Measurements from ENCODE around the gene CCPG1.
"Not testable (repeated sequence)": the region's sequence is repeated elsewhere in the genome, so short reads cannot be mapped to it uniquely, and the experiment has no call there.

The CCPG1 gene

GRCh38 chr15:55420171-55420866, 12.2 kb upstream of the CCPG1 start:
- no peak overlapping the region for H3K4me3 ChIP-seq (ENCODE audit: low read length)
- TF ChIP-seq CTCF (conservative IDR thresholded peaks at IDR 0.05; ENCODE audit: low read depth, low read length) = no peak
- DNase-seq (ENCODE audit: low read depth) = no peak

- H3K4me3 ChIP-seq (ENCODE audit: low read length); DNase-seq (ENCODE audit: low read depth): not testable (repeated sequence)
These were observed 9.5 kb upstream of the CCPG1 start for GRCh38 chr15:55417678-55418077.

- peak overlapping the region; percentile 87 for H3K4me3 ChIP-seq (ENCODE audit: low read length)
- DNase-seq (ENCODE audit: low read depth) = not testable (repeated sequence)
These were observed 817 bp upstream of the CCPG1 start for GRCh38 chr15:55408976-55409375.

GRCh38 chr15:55407498-55408011, 604 bp downstream of the CCPG1 start:
- no peak for TF ChIP-seq CTCF (conservative IDR thresholded peaks at IDR 0.05; ENCODE audit: low read depth, low read length)
- H3K4me3 ChIP-seq (ENCODE audit: low read length) = peak overlapping the region; percentile 87
- DNase-seq (ENCODE audit: low read depth) = peak; percentile 29

- H3K4me3 ChIP-seq (ENCODE audit: low read length) = no peak overlapping the region
- no peak for TF ChIP-seq CTCF (conservative IDR thresholded peaks at IDR 0.05; ENCODE audit: low read depth, low read length)
- DNase-seq (ENCODE audit: low read depth) = no peak
These were observed 4.6 kb downstream of the CCPG1 start for GRCh38 chr15:55403531-55403930.

GRCh38 chr15:55402707-55403106, 5.5 kb downstream of the CCPG1 start:
- no peak overlapping the region for H3K4me3 ChIP-seq (ENCODE audit: low read length)
- DNase-seq (ENCODE audit: low read depth) = no peak
- TF ChIP-seq CTCF (conservative IDR thresholded peaks at IDR 0.05; ENCODE audit: low read depth, low read length) = no peak

- TF ChIP-seq CTCF (conservative IDR thresholded peaks at IDR 0.05; ENCODE audit: low read depth, low read length) = no peak
These were observed 6.3 kb downstream of the CCPG1 start for GRCh38 chr15:55401786-55402246.

GRCh38 chr15:55400050-55400449, 8.1 kb downstream of the CCPG1 start:
- DNase-seq (ENCODE audit: low read depth); H3K4me3 ChIP-seq (ENCODE audit: low read length): not testable (repeated sequence)

More at GRCh38 chr15:55401786-55402246, 6.3 kb downstream of the CCPG1 start:
- no peak overlapping the region for H3K4me3 ChIP-seq (ENCODE audit: low read length)
- no peak for DNase-seq (ENCODE audit: low read depth)
